LoVo (cell line): Measurements from ENCODE around the gene RPS6KB1.
"Not testable (repeated sequence)": the region's sequence is repeated elsewhere in the genome, so short reads cannot be mapped to it uniquely, and the experiment has no call there.

Experiments used
- DNase-seq: peaks from one replicate; pipeline ENCODE4 v3.0.0-alpha.2; 2016; ENCODE audit warnings: low spot score

Gene RPS6KB1

GRCh38 chr17:59892924-59893675, at the start of gene RPS6KB1, which contains the start of gene TUBD1:
TSS of gene RPS6KB1 (plus strand) at chr17:59893121. CDS start at chr17:59893185, 64 bp downstream.
TSS of gene TUBD1 (minus strand) at chr17:59892943. CDS start at chr17:59891002, 1,941 bp downstream.
- peak; percentile 100 for DNase-seq

GRCh38 chr17:59844884-59845594, 47.9 kb upstream of the RPS6KB1 start:
- DNase-seq = no peak

GRCh38 chr17:59845595-59846393, 47.1 kb upstream of the RPS6KB1 start:
- peak; percentile 95 for DNase-seq

- DNase-seq = peak; percentile 91
These were observed 46.3 kb upstream of the RPS6KB1 start for GRCh38 chr17:59846394-59847165.

GRCh38 chr17:59848385-59848668, 44.6 kb upstream of the RPS6KB1 start:
- no peak for DNase-seq

GRCh38 chr17:59848778-59849177, 44.1 kb upstream of the RPS6KB1 start:
- DNase-seq = no peak

GRCh38 chr17:59850311-59850710, 42.6 kb upstream of the RPS6KB1 start:
- not testable (repeated sequence) for DNase-seq

- no peak for DNase-seq
These were observed 41.2 kb upstream of the RPS6KB1 start for GRCh38 chr17:59851439-59852375.

- DNase-seq = not testable (repeated sequence)
These were observed 40.1 kb upstream of the RPS6KB1 start for GRCh38 chr17:59852847-59853167.

GRCh38 chr17:59853168-59853918, 39.6 kb upstream of the RPS6KB1 start:
- peak; percentile 92 for DNase-seq

- DNase-seq = not testable (repeated sequence)
These were observed 38.8 kb upstream of the RPS6KB1 start for GRCh38 chr17:59853919-59854729.

GRCh38 chr17:59856859-59857794, 35.8 kb upstream of the RPS6KB1 start:
- no peak for DNase-seq

GRCh38 chr17:59858167-59858816, 34.6 kb upstream of the RPS6KB1 start:
- DNase-seq = no peak

GRCh38 chr17:59858932-59859331, 34.0 kb upstream of the RPS6KB1 start:
- DNase-seq = no peak

- DNase-seq = peak; percentile 68
These were observed 33.4 kb upstream of the RPS6KB1 start for GRCh38 chr17:59859444-59860025.

GRCh38 chr17:59863616-59864015, 29.3 kb upstream of the RPS6KB1 start:
- DNase-seq = no peak

- DNase-seq = no peak
These were observed 23.0 kb upstream of the RPS6KB1 start for GRCh38 chr17:59869941-59870218.
